Activated T-helper 9 cell treated with anti-CD3 and anti-CD28 coated beads, Interleukin-2, amount 50 U/mL, for 16 hours (primary cell): ENCODE results near the gene DISC1.

ENCODE experiments used
- DNase-seq: peaks from one replicate; pipeline ENCODE4 v3.0.0-alpha.2; 2020; ENCODE audit warnings: low read depth

DISC1 gene

DNA sequence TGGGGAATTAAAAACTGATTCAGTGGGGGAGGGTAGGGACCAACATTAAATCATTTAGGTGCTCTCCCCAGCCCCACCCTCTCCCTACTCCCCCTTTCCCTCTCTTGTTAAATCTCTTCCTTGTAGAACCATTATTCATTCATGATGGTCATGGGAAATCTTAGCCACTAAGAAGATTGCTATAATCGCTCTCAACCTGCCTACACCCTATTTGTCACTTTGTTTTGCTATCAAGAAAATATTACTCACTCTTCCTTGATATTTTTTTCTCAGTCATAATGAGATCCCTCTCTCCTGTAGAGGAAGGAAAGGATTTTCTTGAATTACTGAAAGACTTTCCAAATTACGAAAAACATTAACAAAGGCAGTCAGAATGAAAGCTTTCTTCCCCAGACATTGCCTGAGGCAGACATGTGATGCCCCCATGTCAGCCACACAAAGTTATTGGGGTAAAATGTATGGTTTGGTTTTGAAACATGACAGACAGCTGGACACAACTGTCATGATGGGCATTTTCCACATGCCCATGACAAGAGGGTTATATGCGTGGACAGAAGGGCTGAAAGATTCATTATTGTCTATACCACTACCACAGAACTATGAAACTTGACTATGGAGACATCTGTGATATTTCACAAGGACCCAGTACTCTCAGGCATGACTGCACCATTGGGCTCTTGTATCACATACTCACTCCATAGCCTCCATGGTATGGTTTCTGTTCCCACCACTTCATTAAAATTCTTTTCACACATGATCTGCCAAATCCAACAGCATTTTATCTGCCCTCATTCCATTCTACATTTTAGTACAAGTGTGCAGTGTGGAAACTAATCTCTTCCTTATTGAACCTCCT is 420.1 kb downstream of the DISC1 start:
- no peak for DNase-seq

DNA sequence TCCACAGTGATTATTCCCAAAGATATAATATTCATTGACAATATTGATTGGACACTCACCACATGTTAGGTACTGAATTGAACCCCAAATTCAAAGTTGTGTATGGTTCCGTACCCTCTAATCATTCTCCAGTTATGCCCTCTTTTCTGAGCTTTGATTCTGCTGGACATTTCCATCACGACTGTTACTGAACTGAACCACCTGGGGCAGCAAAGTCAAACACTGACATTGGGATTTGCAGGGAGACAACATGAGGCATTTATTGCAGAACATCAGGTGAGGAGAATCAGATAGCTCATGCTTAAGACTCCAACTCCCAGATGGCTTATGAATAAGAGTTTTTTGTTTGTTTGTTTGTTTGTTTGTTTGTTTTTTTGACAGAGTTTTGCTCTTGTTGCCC is 420.9 kb downstream of the DISC1 start:
- DNase-seq, result no peak

DNA sequence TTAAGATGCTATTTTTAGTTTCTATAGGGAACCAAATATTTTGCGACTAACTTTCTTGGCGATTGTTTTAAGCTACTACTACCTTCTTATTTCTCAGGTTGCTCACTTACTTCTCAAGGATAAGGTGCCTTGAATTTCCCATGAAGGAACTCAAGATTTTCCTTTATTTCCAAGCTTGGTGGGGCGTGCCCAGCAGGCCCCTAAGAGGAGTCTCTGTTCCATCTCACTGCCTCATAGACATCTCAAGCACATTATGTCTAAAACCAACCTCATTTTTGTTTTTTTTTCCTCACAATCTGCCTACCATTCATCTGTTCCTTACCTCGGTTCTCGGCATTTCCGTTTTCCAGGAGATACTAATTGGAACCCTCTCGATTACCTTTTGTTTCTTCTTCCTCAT is 421.9 kb downstream of the DISC1 start:
- DNase-seq, result no peak

DNA sequence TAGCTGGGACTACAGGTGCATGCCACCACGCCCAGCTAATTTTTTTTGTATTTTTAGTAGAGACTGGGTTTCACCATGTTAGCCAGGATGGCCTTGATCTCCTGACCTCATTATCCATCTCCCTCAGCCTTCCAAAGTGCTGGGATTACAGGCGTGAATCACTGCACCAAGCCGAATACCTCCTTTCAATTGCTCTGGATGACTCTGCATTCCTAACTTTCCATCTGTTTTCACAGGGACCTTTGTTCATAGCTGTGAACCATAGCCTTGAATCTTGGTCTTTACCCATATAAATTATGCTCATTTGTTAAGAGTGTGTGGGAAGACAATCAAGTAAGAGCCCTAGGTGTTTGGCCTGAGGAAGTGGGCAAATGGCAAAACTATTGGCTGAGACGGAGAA is 422.7 kb downstream of the DISC1 start:
- DNase-seq, result no peak

DNA sequence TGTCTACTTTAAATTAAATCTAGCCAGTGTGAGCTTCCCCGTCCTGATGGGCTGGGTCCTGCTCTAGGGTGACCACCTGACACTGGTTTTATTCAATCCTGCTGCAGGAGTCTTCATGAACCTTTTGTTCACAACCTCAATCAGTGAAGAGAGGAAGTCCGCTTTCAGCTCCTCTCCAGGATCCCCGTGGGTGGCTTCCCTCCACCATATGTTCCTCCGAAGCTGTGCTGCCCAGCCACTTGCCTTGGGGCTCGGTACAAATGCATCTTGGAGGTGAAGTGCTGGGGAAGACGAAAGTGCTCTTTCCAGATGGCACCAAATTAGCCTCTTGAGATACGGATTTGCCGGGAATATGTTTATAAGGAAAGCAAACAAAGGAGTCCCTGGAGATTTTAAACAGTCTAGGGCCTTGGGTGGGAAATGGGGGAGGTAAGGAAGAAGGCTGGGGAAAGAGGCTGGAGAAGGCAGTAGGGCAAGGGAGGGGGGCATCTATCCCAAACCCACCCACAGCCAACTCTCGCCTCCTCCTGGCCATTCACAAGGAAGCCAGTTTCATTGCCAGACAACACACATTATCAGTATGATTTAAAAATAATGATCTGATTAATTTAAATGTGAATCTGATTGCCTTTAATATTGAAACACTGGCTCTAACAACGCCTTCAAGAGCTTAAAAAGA is 430.8 kb downstream of the DISC1 start:
- no peak for DNase-seq

DNA sequence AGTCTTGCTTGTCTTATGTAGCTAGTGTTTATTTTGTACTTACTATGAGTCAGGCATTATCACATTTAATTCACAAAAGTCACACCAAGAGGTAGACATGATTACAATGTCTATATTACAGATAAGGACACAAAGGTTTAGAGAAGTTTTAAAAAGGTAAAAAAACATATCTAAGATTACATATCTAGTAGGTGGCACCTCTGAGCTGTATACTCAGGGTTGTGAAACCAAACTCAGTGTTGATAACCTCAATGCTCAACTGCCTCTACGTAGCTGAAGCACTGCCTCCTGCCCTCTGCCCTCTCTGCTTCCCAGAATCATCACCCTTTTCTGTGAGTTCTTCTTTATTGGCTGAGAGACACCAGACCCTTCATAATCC is 431.3 kb downstream of the DISC1 start:
- no peak for DNase-seq

DNA sequence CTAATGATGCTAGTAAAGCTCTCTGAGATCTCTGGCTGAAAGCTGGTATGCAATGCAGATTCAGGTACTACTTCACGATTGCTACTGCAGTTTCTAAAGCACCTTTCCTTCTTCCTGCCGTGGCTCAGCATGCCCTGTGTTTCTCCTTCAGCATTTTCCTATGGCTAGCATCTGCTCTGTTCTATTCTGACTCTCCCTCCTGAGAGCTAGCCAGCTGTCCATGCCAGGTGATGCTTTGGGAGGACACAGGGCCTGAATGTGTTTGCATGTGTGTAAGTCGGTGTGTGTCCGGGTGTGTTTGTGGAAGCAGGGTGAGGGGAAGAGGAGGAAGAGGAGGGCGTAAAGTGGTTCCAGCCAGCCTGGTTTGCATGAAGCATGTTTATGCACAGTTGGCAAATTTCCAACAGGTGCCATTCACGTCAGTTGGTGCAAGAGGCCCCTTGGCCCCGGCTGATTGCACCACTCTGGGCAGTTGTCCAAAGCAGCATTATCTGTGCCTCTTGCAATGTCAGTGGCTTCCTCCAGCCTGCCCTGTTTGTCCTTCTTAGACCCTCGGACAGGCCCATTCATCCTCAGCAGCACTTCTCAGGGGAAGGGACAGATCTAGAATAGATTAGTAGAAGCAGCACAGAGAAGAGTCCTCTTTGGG is 433.3 kb downstream of the DISC1 start:
- DNase-seq, result no peak

DNA sequence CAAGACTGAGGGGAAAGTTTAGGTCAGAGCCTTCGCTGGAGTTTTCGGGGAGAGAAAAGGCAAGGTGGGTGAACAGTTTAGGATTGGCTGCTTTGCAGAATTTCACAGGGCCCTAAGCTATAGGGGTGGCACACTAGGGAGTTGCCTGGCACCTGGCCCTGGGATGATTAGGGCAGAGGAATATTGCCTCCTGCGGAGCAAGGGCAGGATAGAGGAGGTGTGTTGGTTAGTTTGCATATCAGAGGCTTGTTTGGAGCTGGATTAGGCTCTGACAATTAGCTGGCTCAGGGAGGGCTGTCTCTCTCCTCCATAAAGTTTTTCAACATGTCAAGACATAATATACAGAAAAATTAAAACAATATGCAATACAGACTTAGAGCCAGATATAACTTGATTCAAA is 436.4 kb downstream of the DISC1 start:
- DNase-seq, result no peak

DNA sequence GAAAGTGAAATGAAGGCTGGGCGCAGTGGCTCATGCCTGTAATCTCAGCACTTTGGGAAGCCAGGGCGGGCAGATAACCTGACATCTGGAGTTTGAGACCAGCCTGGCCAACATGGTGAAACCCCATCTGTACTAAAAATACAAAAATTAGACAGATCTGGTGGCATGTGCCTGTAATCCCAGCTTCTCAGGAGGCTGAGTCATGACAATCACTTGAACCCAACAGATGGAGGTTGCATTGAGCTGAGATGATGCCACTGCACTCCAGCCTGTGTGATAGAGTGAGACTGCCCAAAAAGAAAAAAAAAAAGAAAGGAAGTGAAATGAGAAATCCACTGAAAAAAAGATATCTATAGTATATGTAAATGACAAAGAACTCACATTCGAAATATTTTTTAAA is 439.9 kb downstream of the DISC1 start:
- DNase-seq, result no peak

DNA sequence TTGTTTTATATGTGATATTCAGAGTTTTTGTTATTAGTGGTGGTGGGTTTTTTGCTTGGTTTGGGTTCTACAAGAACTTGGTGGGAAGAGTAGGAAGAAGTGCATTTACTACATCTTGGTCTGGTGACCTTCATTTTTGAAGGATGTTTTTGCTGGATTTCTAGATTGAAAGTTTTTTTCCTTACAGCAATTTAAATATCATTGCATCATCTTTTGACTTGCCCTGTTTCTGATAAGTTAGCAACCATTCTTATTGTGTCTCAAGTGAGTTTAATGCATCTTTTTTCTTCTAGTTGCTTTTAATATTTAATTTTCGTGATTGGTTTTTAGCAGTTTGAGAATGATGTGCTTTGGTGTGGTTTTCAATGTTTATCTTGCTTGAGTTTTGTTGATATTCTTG is 447.7 kb downstream of the DISC1 start:
- no peak for DNase-seq

DNA sequence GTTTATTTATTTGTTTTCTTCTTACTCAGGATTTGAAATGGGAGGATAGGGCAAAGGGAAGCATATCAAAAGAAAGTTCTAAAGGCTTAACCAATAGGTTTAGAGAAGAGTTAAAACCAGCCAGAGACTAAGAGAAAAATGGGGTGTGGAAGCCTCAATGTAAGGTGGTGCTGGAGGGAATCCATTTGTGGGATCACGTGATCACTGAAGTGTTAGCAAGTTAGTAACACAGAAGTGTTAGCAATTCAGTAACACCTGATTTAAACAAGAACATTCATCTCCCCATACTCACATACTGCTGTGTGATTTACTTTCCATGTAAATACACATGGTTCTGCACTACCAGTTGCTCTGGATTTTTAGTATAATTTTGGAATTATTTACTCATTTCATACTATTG is 451.2 kb downstream of the DISC1 start:
- DNase-seq, result no peak

DNA sequence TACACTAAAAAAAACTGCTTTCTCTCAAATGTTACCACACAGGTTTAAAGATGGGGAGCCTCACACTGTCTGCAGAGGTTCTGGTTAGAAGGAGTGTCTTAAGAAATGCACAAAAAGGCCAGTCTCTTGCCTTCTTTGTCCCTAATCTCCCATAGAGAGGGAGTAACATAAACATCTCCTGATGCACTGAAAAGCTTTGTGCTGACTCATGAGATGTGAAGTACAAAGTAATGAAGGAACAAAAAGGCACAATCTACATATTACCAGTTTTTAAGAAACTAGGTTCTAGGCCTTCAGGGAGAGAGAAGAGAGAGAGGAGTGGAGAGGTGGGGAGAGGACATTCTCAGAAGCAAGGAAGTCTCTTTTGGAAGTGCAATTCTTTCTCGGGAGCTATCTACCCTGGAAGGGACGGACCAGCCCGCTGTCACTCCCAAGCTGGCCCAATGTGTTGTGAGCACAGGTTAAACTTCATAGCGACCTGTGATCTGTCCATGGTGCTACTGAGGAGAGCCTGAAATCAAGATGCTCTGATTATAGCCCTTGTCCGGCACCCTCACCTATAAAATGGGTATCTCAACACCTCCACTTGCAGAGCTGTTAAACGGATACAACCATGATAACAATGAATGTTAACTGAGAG is 458.1 kb downstream of the DISC1 start:
- DNase-seq, result no peak

DNA sequence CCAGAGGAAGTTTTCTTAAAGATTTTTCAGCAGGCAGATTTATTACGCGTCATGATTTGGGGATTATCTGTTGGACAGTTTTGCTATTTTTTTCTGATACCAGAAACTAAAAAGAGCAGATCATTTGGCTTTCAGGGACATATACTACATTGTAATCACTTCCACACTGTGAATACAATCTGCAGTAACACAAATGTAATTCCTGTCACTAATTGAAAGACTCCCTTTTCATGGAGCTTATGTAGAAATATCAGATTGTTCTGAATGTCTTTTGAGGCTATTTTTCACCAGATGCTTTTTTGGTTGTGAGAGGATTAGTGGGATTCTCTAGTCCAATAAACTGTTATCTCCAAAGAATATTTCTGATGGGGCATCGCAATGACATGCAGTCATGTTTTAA is 464.2 kb downstream of the DISC1 start:
- no peak for DNase-seq
